Erythroblast (primary cell): ENCODE results near the gene EXPH5.

Experiments used
- GATA1 ChIP-seq: IDR thresholded peaks from 2 replicates; pipeline ENCODE4 v1.6.1; 2011; ENCODE audit warnings: low read depth, mild to moderate bottlenecking, control low read depth, low read length, moderate library complexity
- POLR2A ChIP-seq: IDR thresholded peaks from 2 replicates; pipeline ENCODE4 v1.6.1; 2011; ENCODE audit warnings: mild to moderate bottlenecking, low read length

- no peak for TF ChIP-seq POLR2A
- no peak for TF ChIP-seq GATA1
These were observed 96.1 kb downstream of the EXPH5 start for GRCh38 chr11:108497317-108498045.
